ENCODE measurements around the gene LOC101059915.

- TF ChIP-seq RAD21 (IDR thresholded peaks at IDR 0.05; ENCODE audit: insufficient read depth, low read depth, low read length) (no peak), POLR2A (IDR thresholded peaks at IDR 0.05; ENCODE audit: low read depth, low read length) (no peak), EZH2 (IDR thresholded peaks at IDR 0.05; ENCODE audit: borderline replicate concordance, control insufficient read depth, low read depth, low read length) (no peak), ZNF274 (IDR thresholded peaks at IDR 0.05; ENCODE audit: insufficient read depth, insufficient read length) (no peak)
Measured at GRCh38 chrX:71636438-71637252, 30.7 kb upstream of the LOC101059915 start.
